HG03460 (cell line): ENCODE data around the gene DMBX1.

Experiments used
- ATAC-seq: cut with Tn5 transposase; IDR thresholded peaks from one replicate; pipeline ENCODE4 v1.9.1; 2021; ENCODE audit not compliant: unreplicated experiment

The DMBX1 gene

DNA sequence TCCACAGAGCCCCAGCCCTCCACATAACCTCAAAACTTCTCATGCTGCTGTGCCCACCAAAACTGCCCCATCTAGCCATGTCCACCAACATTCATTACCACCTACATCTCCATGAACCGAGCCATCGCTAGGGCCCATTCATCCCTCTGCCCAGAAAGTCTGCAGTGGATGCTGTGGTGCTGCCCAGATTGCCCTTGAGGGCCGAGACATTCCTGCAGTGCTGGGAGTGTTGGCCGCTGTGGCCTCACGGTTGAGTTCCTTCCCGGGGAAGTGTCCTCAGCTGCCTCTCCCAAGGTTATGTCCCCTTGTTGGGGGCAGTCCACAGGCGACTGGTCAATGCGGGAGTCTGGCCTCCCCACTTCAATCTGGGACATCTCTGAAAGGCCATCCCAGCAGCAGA, 30.3 kb upstream of the DMBX1 start:
- no peak for ATAC-seq

DNA sequence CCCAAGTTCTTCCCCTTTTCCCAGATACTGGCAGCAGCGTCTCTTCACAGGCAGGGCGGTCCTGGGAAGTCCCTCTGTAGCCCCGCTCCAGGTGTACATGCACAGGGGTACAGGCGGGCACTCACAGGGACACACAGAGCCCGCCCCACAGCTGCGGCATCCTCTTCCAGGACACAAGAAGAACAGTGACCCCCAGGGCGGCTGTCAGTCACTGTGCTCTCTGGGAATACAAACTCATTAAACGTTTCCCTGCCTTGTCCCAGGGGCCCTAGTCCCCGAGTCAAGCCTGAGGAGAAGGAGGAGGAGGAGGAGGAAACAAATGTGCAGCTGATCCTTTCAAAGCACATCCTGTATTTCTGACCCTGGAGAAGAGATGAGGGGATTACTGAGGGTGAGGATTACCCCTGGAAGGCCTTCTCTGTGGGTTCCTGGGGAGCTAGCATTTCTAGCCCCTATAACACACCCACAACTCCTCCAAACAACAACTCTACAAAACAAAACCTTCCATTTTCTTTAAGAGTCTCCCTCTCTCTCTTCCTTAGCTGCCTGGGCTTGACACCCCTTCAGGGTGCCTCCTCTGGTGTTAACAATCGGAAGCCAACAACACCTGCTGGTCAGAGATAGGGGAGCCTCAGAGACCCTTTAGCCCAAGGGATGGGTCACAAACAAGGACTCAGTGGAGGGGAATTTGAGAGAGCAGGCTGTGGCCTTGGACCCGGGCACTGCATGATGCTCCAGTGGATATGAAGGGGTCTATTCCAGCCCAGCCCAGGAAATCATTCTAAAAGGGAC, 28.4 kb upstream of the DMBX1 start:
- ATAC-seq = no peak

DNA sequence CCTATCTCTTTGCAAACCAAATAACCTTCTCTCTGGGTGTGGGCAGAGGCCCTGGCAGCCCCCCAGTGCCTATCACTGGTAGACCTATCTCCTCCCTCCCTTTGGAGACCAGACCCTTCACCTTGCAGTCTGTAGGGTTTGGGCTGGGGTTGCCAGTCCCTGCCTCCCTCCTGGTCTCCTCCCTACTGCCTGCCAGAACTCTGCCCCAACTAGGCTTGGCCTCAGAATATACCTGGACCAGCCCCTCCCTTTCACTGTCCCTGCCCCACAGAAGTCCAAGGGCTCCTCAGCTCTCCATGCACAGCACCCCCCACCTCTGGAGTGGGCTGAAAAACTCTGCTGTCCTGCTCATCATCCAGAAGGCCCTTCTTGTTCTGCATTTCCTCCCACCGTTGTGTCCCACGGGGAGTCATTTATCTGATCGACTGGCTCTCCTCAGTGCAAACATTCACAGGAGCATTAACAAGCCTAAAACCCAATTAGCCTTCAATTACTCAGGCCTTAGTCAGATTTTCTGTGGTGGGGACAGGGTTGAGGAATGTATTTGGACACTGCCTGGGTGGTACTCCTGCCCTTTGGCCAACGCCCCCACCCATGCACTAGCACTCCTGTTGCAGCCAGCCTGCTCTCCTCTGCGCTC, 27.7 kb upstream of the DMBX1 start:
- no peak for ATAC-seq

DNA sequence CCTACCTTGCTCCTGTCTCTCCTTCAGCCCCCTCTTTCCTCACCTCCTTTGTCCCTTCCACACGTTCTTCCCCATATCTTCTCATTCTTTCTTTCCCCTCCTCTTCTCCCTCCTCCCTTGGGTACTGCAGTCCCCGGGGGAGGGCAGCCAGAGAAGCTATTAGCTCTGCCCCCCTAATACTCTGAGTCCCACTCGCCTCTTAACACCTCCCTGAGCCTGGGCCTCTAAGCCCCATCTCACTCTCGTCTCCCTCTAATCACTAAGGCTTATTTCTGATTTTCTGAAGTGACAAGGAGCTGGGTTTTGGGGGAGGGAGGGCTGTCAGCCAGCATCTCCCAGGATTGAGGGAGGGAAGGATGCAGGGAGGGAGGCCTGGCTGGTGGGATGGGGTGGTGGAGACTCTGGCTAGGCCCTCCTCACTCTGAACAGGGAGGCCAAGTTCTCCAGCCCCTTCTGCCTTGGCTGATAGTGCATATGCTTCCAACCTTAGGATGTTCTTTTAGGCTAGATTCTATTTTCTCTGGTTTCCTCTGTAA, 25.6 kb upstream of the DMBX1 start:
- ATAC-seq = no peak

DNA sequence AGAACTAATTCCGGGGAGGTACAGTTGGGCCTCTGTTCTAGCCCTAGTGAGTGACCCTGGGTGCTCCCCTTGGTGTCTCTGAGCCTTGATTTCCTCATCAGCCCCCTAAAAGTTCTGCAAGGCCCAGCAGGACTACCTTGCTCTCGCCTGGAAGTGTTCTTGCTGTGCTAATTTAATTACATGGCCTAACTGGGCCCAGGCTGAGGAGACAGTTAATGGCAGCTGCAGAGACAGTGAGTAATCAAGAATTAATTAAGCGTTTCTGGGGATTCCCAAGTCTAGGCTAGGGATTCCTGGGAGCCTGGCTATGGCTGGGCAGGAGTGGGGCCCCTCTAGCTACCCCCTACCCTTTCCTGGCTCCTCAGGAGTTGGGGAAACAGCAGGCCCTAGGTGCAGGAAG, 24.7 kb upstream of the DMBX1 start:
- ATAC-seq = no peak

DNA sequence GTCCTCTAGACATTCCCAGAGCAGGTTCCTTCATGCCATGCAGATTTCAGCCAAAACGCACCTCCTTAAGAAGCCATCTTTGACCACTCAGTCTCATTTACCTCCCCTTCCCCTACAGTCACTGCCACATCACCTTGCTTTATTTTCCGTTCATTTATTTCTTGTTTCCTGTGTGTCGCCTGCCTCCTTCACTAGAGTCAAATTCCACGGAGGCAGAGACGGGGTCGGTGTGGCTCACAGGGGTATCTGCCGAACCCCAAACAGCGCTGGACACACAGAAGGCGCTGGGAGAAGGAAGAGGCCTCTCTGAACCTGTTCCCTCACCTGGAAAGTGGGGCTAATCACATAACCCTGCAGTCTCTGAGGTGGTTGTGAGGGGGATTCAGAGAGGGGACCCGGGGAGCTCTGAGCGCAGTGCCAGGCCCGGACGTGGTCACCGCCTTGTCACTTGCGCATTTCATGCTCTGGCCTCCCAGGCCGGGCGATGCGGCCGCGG, 23.6 kb upstream of the DMBX1 start:
- no peak for ATAC-seq

DNA sequence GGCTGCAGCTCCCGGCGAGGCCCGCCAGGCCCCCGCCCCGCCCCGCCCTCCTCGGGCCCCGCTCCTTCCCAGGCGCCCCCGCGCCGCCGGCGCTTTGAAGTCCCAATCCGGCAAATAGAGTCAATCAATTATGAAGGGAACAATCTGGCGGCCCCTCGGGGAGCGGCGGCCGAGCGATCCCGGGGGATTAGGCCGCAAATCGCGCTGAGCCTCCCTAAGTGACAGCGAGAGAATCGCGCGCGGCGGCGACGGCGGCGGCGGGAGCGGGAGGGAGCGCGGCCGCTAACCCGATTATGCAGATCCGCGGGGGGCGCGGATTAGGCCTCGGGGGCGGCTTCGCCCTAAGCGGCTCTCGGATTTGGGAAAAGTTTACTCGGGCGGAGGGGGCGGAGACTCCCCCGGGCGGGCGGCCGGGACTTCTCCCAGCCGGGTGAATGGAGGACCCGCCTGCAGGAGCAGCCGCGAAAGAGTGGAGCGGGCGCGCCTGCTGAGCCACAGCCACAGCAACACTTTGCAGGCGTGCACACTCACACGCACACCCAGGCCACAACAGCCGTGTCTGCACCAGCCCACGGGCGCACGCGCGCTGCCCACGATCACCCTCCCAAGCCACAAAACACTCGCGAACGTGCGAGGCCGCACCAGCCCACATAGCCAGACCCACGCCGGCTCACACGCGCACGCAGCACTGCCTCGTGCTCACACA, 23.0 kb upstream of the DMBX1 start:
- no peak for ATAC-seq

DNA sequence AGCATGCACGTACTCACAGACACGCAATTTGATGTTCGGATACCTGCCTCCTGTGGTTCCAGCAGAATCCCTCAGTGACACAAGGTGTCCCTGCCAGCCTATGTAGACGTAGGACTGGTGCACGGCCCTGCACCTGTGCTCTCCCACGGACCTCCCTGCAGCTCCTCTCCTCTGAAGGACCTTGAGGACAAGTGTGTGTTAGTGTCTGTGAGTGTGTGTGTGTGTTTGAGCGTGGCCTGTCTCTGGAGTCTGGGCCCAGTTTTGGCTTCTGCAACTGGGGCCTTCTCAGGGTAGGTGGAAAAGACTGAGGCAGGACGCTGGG, 22.5 kb upstream of the DMBX1 start:
- no peak for ATAC-seq

DNA sequence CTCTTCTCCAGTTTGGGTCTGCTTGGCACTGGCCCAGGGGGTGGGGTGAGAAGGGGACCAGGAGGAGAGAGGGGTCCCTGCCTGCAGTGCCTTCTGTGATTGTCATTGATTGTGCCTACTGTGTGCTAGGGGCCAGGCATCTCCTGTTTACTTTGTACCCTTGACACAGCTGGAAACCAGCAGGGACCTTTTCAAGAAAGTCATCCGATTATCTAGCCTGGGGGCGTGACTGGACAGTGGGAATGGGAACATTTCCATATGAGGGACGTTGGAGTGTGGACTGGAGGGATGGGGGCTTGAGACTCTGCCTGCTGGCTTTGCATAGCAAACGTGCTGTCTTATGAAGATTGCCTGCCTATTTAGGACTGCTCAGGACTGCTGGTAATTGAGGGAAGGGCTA, 19.8 kb upstream of the DMBX1 start:
- no peak for ATAC-seq

DNA sequence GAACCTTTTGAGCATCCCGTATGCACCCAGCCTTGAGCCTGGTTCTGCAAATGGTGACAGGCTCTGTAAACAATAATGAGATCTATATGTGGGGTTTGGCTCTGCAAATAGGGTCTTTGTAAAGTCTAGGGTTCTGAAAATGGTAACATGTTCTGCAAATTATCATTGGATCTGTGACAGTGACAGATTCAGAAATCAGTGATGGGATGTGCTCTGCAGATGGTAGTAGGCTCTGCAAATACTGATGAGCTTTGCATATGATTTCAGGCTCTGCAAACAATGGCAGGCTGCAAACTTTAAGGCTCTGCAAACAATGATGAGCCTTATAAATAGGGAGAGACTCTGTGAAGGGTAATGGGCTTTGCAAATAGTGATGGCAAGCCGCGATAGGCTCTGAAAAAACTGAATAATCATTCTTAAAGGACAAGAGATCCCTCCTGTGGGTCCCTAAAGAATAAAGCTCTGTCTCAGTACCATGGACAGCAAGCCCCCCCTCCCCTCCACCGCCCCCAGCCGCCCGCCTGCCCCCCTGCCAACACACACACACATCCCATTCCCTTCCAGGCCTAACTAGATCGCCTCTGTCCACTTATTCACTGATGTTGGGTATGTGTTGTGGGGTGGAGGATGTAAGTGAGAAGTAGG, 17.7 kb upstream of the DMBX1 start:
- no peak for ATAC-seq

DNA sequence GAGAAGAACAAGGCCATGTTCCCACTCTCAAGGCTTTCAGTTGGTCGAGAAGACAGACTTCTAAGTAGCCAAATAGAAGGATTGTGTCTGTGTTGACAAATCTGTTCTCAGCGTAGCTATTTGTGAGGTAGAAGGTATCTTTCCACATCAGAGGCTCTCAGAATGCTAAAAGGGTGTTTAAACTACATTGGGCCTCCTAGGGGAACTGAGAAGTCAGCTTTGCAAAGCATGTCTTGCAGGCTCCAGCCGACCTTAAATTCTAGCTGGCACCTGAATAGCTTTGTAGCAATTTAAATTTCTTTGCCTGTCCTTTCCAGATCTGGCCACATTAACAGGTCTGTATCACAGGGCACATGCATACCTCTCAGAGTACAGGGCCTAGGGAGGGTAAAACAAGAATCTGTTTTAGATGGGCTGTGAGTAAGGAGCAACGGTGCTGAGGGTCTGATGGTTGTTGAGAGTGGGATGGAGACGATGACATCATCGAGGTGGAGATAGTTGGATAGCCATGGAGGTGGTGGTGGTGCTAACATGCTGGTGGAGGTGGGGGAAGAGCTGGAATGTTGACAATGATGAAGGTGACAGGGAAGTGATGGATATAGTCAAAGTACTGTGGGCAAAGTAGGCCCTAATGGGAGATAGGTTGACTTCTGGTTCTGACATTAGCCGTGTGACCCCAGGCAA, 17.0 kb upstream of the DMBX1 start:
- ATAC-seq = no peak

DNA sequence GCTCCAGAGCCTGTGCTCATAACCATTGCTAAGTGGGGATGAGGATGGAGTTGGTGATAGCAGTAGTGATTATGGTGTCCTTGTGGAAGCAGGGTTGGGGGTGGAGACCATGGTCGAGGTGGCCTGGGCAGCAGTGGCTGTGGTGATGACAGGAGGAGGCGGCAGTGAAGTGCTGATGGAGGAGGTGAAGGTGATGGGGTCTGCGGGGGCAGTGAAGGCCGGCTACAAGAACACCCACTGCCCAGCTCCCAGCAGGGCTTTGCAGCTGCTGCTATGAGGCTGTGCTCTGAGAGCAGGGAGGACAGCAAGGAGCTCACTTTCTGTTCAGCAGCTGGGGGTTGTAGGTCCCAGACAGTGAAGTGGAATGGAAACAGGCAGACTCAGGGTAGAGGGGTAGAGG, 15.6 kb upstream of the DMBX1 start:
- no peak for ATAC-seq

DNA sequence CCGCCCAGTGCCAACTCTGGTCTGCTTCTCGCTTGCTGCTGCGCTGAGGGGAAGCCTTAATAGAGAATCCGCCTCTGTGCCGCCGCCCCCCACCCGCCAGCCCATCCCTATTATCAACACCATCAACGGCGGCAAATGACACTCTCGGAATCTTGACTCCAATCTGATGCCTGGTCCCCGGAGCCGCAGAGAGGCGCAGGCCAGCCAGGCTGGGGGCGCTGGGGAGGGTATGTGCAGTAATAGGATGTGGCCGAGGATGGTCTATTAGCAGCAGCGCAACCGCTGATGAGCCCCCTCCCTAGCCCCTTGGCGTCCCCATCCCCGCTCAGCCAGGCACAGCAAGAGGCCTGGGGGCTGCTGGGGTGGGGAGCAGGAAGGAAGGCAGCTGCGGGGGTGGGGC, 15.1 kb upstream of the DMBX1 start:
- ATAC-seq = no peak

DNA sequence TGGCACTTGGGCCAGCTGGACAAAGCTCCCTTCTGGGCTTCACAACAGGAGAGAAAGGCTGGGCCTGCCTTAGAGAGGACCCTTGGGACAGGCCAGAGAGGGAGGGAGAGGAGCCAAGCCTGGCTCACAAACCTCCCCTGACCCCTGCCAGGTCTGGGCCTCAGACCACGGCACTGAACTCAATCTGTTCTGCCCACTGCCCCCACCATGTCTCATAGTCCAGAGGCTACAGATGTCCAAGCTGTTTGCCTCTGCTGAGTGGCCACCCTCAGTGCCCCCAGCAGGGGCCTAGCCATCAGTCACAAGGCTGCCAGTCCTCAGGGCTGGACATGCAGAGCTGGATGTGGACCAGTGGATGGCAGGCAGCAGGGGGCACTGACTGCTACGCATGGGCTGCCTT, 13.0 kb upstream of the DMBX1 start:
- ATAC-seq = no peak

DNA sequence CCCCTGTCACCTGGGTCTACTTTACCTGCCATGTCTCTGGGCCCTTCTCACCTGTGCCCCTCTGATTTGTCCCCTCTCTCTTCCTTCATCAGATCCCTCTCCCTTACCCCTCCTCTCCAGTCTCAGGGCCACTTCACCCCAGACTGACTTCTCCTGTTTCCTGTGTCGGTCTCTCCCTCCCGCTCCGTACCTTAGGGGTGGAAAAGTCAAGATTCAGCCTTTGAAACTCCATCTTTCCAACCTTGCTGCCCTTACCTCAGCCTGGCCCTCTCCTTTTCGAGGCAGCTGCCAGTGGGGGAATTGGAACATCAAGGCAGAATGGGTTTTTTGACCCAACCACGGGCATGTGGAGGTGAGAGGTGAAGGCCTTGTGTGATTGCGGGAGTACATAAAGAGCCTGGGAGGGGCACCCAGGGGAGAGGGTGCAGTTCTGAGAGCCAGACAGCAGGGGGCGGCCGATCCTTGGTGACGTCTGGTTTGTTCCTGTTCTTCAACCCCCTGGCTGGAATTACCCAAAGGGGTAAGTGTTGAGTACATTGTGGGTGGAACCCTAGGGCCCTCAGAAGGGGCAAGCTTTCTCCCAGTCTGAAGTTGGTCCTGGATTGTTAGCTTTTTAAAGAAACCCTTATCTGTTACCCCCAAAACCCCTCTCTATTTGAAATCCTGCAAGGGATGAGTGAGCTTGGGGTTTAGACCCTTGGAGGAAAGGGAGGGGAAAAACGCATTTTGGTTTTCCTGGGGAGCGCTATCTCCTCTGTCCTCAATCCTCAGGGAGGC, 12.3 kb upstream of the DMBX1 start:
- ATAC-seq = no peak

DNA sequence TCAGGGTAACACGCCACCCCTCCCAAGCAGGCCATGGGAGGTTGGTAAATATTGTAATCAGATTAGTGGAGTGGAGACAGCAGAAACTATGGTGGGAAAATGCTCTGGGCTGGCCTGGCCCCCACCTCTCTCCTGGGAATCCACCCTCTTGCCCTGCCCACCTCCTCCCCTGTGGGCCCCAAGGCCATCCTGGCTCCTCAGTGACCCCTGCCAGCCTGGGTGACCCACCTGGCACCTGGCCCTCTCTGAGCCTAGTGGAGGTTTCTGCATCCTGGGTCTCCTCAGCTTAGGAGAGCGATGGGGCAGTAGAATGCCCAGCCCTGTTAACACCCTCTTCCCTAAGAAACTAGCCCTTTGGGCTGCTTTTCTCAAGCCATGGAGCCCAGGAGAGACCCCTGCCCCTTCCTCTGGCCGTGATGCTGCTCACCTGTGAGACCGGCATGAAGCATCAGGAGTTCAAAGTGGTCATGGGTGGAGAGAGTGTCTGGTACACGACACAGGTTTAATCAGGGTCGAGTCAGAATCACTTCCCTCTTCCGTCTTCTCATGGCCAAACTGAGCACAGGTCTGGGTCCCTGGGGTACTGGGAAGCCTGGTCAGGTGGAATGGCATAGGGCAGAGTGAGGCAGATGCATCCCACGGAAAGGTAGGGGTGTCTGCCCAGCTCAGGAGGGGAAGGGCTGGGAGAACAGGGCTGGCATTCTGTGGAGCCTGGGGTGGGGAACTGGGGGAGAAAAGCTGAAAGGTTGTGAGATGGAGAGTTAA, 10.7 kb upstream of the DMBX1 start:
- ATAC-seq = no peak

DNA sequence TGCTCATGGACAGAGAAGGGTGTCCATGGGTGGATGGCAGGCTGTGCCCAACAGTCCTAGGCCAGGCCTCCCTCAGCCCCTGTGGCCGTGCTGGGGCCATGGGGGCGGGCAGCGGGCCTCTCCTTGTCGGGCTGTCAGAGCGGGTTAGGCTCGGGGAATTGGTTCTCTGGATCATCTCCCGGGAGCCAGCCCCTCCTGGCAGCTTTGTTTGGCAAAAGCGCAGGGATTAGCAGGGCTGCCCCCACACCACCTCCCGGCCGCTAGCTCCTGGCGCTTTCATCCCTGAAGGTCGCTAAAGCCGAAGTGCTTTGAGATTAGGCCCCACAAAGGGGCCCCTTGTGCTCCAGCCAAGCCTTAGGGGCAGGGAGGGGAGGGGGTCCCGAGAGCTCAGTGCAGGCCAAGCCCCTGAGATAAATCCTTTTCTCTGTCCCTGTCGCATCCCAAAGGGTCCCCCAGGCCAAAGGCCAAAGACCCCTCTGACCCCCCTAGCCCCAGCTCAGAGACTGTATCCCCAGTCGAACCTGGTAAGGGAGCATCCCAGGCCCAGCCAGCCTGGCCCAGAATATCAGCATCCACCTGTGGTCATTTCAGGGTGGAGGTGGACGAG, 9.8 kb upstream of the DMBX1 start:
- no peak for ATAC-seq

DNA sequence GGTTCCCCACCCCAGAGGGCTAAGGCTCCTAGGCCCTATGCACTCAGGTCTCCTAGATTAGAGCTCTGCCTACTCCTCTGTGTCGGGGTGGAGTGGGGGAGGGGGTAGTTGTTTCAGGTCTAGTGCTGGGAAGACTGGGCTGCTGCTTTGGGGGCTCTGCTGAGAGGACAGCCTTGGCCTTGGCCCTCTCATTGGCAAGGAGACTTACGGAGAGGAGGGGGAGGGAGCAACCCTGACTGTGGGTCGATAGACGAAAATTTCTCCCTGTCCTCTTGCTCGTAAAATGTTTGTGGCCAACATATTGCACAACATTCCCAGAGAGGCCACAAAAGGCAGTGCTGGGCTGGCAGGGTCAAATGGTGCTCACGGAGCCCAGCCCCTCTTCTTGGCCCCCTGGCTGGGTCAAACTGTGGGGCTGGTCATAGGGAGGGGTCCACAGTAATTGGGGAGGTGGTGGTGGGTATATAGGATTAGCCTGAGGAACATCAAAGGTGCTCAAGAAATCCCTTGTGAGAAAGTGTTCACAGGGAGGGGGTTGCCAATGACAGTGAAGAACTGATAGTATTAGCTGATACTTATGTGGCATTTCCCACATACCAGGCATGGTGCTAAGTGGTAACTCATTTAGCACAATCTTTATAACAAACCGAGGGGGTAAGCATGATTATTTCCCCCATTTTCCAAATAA, 8.5 kb upstream of the DMBX1 start:
- ATAC-seq = no peak
